Measurements from ENCODE around the gene SNRPF. TPM values are rescaled to one million over a fixed set of nuclear protein-coding genes. Genes with fewer than 3 reads are reported as not detected.
"Not testable (repeated sequence)": the region's sequence is repeated elsewhere in the genome, so short reads cannot be mapped to it uniquely, and the experiment has no call there.

Gene SNRPF
- total RNA-seq, result 1 to 10 TPM; 4.3 to 7.1 (median 4.6) TPM

- H3K4me1 ChIP-seq, result peaks cover 4 to 27% (median 16%) of the 10 kb centered on the region in 3 donors
Measured at GRCh38 chr12:95858451-95859343, at the start of gene SNRPF. Gene SNRPF, plus strand, starts transcription at chr12:95858952. Its CDS starts 122 bp downstream, at chr12:95859074.

GRCh38 chr12:95809000-95809680, 49.6 kb upstream of the SNRPF start:
- Histone ChIP-seq H3K36me3 (no peaks in the 10 kb centered on the region), H3K27me3 (no peaks in the 10 kb centered on the region), H3K4me3 (no peak overlapping the region), H3K9me3 (no peaks in the 10 kb centered on the region), H3K4me1 (peaks cover 0 to 18% (median 0%) of the 10 kb centered on the region in 3 donors), H3K27ac (no peak overlapping the region)
- TF ChIP-seq POLR2A (IDR thresholded peaks at IDR 0.05), result no peak
- no peak for TF ChIP-seq EP300 (IDR thresholded peaks at IDR 0.05)
- no peak for TF ChIP-seq POLR2AphosphoS5 (IDR thresholded peaks at IDR 0.05)
- TF ChIP-seq, protein P1, sequence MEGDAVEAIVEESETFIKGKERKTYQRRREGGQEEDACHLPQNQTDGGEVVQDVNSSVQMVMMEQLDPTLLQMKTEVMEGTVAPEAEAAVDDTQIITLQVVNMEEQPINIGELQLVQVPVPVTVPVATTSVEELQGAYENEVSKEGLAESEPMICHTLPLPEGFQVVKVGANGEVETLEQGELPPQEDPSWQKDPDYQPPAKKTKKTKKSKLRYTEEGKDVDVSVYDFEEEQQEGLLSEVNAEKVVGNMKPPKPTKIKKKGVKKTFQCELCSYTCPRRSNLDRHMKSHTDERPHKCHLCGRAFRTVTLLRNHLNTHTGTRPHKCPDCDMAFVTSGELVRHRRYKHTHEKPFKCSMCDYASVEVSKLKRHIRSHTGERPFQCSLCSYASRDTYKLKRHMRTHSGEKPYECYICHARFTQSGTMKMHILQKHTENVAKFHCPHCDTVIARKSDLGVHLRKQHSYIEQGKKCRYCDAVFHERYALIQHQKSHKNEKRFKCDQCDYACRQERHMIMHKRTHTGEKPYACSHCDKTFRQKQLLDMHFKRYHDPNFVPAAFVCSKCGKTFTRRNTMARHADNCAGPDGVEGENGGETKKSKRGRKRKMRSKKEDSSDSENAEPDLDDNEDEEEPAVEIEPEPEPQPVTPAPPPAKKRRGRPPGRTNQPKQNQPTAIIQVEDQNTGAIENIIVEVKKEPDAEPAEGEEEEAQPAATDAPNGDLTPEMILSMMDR (IDR thresholded peaks at IDR 0.05), result no peak
- no peak for ATAC-seq
- WGBS, 2 donors (ENCODE audit: low coverage in 1 of 2), result 87 to 100% methylated on average over 4 of the region's 7 CpGs

More at GRCh38 chr12:95858451-95859343, at the start of gene SNRPF:
- Histone ChIP-seq H3K9me3 (no peaks in the 10 kb centered on the region), H3K27me3 (peaks cover 6% of the 10 kb centered on the region), H3K4me3 (peak within 1 kb of the TSS; percentile 85 to 86), H3K36me3 (peaks cover 5 to 27% of the 10 kb centered on the region in 2 donors), H3K27ac (peak within 1 kb of the TSS; percentile 51 to 82 (median 78))
- TF ChIP-seq POLR2AphosphoS5 (IDR thresholded peaks at IDR 0.05) (peak; percentile 63), POLR2A (IDR thresholded peaks at IDR 0.05) (no peak)
- TF ChIP-seq, protein P1 (IDR thresholded peaks at IDR 0.05), result peak in 2 of 4 experiments; percentile 30 to 34
- peak; percentile 100 for ATAC-seq
- 0 to 1% methylated on average over 17 to 21 of the region's 54 CpGs for WGBS, 2 donors (ENCODE audit: low coverage in 1 of 2)

- ATAC-seq, result no peak
- H3K4me1 ChIP-seq, result peaks cover 0 to 21% (median 0%) of the 10 kb centered on the region in 3 donors
- no peaks in the 10 kb centered on the region for H3K9me3 ChIP-seq
- H3K36me3 ChIP-seq, result no peaks in the 10 kb centered on the region
- H3K27me3 ChIP-seq, result no peaks in the 10 kb centered on the region
- WGBS, 2 donors (ENCODE audit: low coverage in 1 of 2), result 60 to 93% methylated on average over 1 to 2 of the region's 2 CpGs
- H3K27ac ChIP-seq, result no peak overlapping the region
- no peak overlapping the region for H3K4me3 ChIP-seq
- TF ChIP-seq, protein P1 (IDR thresholded peaks at IDR 0.05), result no peak
- no peak for TF ChIP-seq EP300 (IDR thresholded peaks at IDR 0.05)
- TF ChIP-seq POLR2AphosphoS5 (IDR thresholded peaks at IDR 0.05), result no peak
- no peak for TF ChIP-seq POLR2A (IDR thresholded peaks at IDR 0.05)
Measured at GRCh38 chr12:95810411-95810810, 48.3 kb upstream of the SNRPF start.

DNA sequence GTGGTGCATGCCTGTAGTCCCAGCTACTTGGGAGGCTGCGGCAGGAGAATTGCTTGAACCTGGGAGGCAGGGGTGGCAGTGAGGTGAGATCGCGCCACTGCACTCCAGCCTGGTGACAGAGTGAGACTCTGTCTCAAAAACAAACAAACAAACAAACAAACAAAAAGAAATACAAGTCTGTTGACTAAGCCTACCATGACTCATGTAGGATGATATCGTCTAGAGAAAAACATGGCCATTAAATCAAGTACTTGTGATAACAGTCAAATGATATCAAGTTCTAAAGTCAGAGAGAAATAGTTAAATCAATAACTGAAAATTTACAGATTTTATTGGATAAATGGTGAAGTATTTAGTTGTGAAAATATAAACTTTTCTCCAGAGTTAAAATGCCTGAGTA, 46.6 kb upstream of the SNRPF start:
- H3K9me3 ChIP-seq, H3K27ac ChIP-seq, ATAC-seq, H3K27me3 ChIP-seq, H3K36me3 ChIP-seq, H3K4me3 ChIP-seq: not testable (repeated sequence)
- peaks cover 0 to 12% (median 0%) of the 10 kb centered on the region in 3 donors for H3K4me1 ChIP-seq
- WGBS, 2 donors (ENCODE audit: low coverage in 1 of 2), result 81 to 88% methylated on average over 2 to 3 of the region's 4 CpGs

DNA sequence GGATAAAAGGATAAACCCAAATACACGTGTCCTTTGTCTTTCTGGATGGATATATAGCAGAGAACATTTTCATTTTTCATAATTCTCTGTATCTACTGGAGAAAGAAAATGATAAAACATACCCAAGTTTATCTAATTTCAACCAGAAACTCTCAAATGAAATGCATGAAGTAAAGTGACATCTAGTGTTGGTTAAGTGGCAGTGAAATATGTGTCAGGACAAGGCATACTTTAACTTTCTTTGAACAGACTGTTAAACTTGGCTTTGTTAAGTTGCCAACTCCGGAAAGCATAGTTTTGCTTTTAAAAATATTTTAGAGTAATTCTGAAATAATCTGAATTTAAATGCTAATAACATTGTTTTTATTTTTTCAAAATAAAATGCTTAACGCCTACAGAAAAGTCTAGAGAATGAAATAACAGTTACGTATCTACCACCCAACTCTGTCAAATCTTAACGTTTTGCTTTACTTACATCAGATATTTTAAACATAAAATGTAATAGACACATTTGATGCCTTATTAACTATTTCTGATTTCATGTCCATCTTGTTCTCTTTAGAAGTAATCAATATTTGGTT, 43.0 kb upstream of the SNRPF start:
- H3K9me3 ChIP-seq, result no peaks in the 10 kb centered on the region
- no peak overlapping the region for H3K4me3 ChIP-seq
- ATAC-seq, result peak; percentile 46
- 37 to 44% methylated on average over 5 of the region's 5 CpGs for WGBS, 2 donors (ENCODE audit: low coverage in 1 of 2)
- H3K27me3 ChIP-seq, result no peaks in the 10 kb centered on the region
- TF ChIP-seq POLR2A (IDR thresholded peaks at IDR 0.05), result no peak
- TF ChIP-seq, protein P1 (IDR thresholded peaks at IDR 0.05), result peak; percentile 53 to 80 (median 80)
- peaks cover 0 to 12% (median 0%) of the 10 kb centered on the region in 3 donors for H3K4me1 ChIP-seq
- no peak overlapping the region for H3K27ac ChIP-seq
- no peaks in the 10 kb centered on the region for H3K36me3 ChIP-seq
